ENCODE data around the gene SUSD4.

SUSD4 gene

DNA sequence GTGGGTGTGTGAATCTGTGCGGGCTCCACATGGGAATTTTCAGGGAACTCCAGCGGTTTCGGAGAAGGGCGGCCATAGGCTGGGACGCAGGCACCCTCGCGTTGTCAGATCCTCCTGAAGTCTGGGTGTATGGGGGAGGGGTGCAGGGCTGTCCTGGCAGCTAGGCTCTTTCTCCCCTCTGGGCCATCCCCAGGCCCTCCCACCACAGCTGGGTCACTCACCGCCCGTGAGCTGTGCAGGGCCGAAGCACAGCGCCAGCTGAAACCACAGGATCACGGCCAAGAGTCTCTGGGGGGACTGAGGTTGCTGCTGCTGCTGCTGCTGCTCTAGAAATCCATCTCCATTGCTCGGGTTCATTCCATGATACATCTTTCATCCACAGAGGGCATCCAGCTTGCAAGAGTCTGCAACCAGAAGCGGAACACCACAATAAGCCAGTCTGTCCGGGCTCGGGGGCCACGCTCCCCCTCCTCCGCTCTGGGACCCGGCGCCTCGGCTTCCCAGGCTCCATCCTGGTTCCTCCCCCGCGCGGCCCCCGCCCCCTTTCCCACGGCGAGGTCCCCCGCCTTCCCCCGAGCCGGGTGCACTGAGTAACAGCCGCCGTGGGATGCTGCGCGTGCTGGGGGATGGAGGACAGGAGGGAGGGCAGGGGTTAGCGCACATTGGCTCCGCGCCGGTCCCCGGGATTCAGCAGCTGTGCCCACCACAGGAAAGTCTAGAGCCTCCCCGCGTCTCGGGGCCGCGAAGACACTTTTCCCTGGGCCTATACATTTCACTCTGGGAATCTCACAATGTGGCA is 720 bp downstream of the SUSD4 start:
- no peak for DNase-seq (ENCODE audit: low read depth in 2 of 2)

- no peak for DNase-seq (ENCODE audit: low read depth in 2 of 2)
Measured at GRCh38 chr1:223358826-223359225, 5.2 kb downstream of the SUSD4 start.

GRCh38 chr1:223355699-223356098 is 8.3 kb downstream of the SUSD4 start:
- no peak for DNase-seq (ENCODE audit: low read depth in 2 of 2)

DNA sequence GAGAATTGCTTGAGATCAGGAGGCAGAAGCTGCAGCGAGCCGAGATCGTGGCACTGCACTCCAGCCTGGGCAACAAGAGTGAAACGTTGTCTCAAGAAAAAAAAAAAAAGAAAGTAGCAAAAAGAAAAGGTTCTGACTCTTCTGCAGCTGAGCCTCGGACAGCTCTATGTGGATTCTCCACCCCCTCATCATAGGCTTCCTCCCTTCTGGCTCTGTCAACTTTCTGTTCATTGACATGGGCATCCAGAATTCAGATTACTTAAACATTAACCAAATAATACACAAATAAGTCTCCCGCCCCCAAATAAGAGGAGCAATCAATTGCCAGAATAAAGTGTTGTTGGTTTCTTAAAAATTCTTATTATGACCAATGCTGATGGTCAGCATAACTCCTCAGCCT is 10.0 kb downstream of the SUSD4 start:
- no peak for DNase-seq (ENCODE audit: low read depth in 2 of 2)

DNA sequence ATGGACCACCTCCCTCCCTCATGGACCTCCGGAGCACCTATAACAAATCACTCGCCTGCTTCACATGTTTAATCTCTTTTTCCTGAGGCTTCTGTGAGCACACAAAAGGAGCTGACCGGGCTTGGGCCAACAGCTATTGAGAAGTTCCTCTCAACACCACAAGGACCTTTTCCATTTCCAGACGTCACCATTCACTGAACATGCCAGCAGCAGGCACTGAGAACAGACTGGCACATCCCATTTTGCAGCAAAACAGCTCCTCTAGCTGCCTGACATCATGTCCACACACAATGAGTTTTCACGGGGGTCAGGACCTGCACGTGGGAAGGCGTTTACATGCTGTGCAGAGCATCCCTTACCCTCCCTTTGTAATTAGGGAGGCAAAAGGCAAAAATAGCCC is 11.0 kb downstream of the SUSD4 start:
- no peak for DNase-seq (ENCODE audit: low read depth in 2 of 2)

- no peak for DNase-seq (ENCODE audit: low read depth in 2 of 2)
Measured at GRCh38 chr1:223350361-223350908, 13.5 kb downstream of the SUSD4 start.

DNA sequence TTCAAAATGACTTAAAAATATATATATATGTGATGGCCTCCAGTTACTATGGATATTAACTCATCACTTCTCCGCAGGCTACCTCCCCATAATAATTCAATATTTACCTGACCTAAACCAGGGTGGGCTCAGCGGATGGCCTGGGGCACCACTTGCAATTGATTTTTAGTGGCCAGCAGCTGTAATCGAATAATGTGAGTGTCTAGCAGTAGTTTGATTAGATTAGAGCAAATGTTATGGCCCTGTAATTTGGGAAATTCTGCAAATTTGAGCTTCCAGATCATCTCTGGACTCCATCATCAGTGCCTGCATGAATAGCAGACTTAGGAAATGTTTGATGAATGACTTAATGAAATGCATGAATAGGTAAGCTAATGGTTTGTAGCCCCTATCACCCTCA is 14.7 kb downstream of the SUSD4 start:
- DNase-seq (ENCODE audit: low read depth in 2 of 2), result no peak

- DNase-seq (ENCODE audit: low read depth in 2 of 2), result no peak
Measured at GRCh38 chr1:223348439-223348838, 15.5 kb downstream of the SUSD4 start.

DNA sequence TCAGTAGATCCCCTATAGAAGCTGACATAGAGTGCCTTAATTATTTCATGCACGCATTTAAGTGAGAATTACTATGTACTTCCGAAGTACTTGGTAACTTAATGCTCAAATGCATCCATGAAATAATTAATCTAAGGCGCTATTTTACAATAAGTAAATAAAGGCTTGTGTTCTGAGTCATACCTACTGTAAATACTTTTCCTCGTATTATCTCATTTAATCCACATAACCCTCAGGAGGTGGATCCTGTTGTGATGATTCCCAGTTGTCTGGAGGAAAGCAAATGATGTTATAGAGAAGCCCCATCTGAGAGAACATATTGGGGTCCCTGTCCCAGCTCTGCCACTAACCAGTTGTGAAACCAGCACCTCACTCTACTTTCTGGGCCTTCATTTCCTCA is 16.4 kb downstream of the SUSD4 start:
- DNase-seq (ENCODE audit: low read depth in 2 of 2), result no peak

GRCh38 chr1:223346311-223346710 is 17.7 kb downstream of the SUSD4 start:
- no peak for DNase-seq (ENCODE audit: low read depth in 2 of 2)

DNA sequence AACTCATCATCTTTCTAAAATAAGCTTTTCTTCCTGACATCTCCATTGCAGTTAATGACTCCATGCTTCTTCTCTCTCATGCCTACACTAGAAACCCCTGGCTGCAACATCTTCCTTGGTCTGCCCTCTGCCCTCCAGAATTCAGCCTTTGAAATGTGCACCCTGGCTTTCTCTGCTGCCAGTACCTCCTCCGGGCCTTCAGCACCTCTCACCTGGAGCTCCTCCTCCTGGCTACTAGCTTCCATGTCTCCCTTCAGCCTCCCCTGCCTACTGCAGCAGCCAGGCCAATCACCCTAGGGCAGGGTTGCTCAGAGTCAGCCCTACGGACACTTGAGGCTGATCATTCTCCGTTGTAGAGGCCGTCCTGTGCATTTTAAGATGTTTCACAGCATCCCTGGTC is 18.3 kb downstream of the SUSD4 start:
- no peak for DNase-seq (ENCODE audit: low read depth in 2 of 2)

DNA sequence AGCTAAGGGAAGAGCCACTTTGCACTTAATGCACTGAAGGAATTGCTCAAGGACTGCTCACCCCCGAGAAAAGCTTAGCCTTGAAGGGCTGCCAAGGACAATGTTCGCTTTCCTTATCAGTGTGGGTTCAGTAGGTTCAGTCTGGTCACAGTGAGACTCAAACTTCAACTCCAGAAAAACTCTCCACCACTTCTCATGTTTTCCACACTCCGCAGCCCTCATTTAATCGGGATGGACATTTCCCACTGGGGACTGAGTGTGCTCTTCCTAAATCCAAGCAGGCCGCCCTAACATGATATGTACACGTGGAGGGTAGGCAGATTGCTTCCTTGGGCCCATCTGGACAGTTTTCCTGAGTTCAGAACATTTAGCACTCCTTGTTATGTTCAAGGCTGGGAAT is 19.5 kb downstream of the SUSD4 start:
- no peak for DNase-seq (ENCODE audit: low read depth in 2 of 2)

- no peak for DNase-seq (ENCODE audit: low read depth in 2 of 2)
Measured at GRCh38 chr1:223343692-223344091, 20.3 kb downstream of the SUSD4 start.

DNA sequence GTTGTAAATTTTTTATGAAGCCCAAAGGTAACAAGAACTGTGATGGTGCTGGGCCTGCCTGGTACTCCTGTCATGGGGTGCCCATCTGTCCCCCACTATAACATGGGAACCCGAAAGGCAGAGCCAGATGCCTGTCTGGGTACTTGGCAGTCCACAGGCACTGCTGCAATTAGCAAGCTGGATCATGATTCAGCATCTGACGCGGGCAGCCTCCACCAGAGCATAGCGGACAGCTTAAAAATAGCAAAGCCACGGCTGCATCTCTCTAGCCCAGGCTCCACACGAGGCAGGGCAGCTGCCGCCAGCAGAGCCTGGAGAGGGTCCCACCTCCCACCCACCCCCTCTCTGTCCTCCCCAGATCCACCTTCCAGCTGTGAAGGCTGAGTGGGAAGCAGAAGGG is 22.9 kb downstream of the SUSD4 start:
- no peak for DNase-seq (ENCODE audit: low read depth in 2 of 2)

- DNase-seq (ENCODE audit: low read depth in 2 of 2), result no peak
Measured at GRCh38 chr1:223340637-223341036, 23.3 kb downstream of the SUSD4 start.

DNA sequence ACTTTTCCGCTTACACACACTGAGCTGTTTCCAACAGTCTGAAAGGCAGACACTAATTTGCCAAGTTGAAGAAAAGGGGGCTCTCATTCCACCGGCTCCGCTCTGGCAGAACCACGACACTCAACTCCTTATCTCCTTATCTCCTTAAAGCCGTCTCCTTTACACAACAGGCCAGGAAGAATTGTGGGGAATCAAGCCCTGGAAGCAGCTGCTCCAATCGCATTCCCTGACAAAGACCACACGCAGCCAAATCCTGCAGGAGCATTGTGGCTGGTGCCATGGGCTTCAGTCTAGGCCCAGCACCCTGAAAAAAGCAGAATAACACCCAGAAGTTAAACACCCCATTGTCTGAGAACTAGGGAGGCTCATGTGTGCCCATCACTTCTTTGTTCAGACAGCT is 24.1 kb downstream of the SUSD4 start:
- DNase-seq (ENCODE audit: low read depth in 2 of 2), result no peak

DNA sequence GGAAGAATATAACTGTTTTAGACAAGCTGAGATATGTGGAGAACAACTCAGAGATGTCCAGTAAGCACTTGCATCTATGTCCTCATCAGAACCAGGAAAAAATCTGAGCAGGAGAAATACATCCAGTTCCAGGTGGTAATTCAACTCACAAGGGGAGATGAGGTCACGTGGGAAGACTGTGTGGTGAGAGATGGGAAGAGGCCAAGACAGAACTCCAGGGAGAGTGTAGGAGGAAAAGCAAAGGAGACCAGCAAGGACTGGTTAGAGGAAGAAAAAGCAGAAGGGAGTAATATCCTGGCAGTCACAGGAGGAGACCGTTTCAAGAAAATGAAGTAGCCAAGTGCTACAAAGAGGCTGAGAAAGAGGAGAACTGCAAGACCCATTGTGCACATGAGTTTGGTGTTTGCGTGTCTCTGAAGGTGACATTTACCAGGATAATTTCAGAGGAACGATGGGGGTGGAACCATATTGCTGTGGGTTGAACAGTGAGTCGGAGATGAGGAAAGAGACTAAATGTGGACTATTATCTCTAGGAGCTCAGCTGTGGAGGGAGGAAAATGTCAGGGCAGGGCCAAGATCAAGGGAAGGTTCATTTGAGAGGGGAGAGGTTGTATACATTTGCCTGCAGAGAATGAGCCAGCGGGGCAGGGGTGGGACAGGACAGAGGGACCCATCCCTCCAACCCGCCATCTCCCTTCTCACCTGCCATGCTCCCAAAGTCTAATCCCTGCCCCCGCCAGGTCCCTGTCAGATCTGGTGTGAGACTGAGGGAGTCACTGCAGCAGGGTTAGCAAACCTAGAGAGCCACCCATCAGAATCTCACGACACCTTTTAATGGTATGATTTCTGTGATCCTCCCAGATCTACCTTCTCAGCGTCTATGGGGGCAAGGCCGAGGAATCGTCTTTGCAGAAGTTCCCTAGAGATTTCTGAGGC is 24.9 kb downstream of the SUSD4 start:
- DNase-seq (ENCODE audit: low read depth in 2 of 2), result no peak

- no peak for DNase-seq (ENCODE audit: low read depth in 2 of 2)
Measured at GRCh38 chr1:223337174-223337869, 26.7 kb downstream of the SUSD4 start.

DNA sequence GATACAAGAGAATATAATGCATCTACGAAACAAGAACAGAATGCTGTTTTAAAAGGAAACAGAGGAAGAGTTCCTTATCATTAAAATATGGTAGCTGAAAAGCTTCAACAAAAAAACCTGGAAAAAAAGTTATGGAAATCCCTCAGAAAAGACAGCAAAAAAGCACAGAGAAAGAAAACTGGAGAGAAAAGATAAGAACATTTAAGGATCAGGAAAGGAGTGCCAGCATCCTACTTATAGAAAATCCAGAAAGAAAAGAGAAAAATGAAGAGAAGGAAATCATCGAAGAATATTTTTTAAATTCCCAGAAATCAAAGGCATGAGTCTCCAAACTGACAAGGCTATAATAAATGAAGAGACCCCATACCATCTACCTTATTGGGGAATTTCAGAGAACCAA is 29.8 kb downstream of the SUSD4 start:
- DNase-seq (ENCODE audit: low read depth in 2 of 2), result no peak

GRCh38 chr1:223332997-223333396 is 31.0 kb downstream of the SUSD4 start:
- no peak for DNase-seq (ENCODE audit: low read depth in 2 of 2)

- DNase-seq (ENCODE audit: low read depth in 2 of 2), result no peak
Measured at GRCh38 chr1:223331929-223332328, 32.0 kb downstream of the SUSD4 start.

GRCh38 chr1:223331301-223331700 is 32.7 kb downstream of the SUSD4 start:
- DNase-seq (ENCODE audit: low read depth in 2 of 2), result no peak
